Endodermal cell (in vitro differentiated cells): Measurements from ENCODE around the gene RALGAPA2. TPM values are rescaled to one million over a fixed set of nuclear protein-coding genes. Genes with fewer than 3 reads are reported as not detected.

ENCODE experiments used
- DNase-seq: peaks from one replicate; pipeline ENCODE4 v3.0.0-alpha.2; 2017
- H3K27ac ChIP-seq: 2 replicates; pipeline ENCODE4 v1.5.1; 2013; ENCODE audit warnings: mild to moderate bottlenecking, low read depth, low read length, moderate library complexity
- H3K27me3 ChIP-seq: 2 replicates; pipeline ENCODE4 v1.6.1; 2013; ENCODE audit warnings: mild to moderate bottlenecking, low read length, moderate library complexity; ENCODE audit not compliant: insufficient read depth, control insufficient read depth, poor library complexity, severe bottlenecking
- H3K36me3 ChIP-seq: 2 replicates; pipeline ENCODE4 v1.7.0; 2013; ENCODE audit warnings: mild to moderate bottlenecking, low read length, moderate library complexity; ENCODE audit not compliant: control insufficient read depth, insufficient read depth
- H3K4me1 ChIP-seq: one replicate; pipeline ENCODE4 v1.7.0; 2013; ENCODE audit warnings: low read length; ENCODE audit not compliant: control insufficient read depth, insufficient read depth
- H3K4me3 ChIP-seq: 2 replicates; pipeline ENCODE4 v1.5.1; 2013; ENCODE audit warnings: mild to moderate bottlenecking, low read length, moderate library complexity
- H3K9ac ChIP-seq: 2 replicates; pipeline ENCODE4 v1.6.1; 2013; ENCODE audit warnings: mild to moderate bottlenecking, low read length, moderate library complexity; ENCODE audit not compliant: poor library complexity, severe bottlenecking; ENCODE audit errors: extremely low read depth
- H3K9me3 ChIP-seq: 2 replicates; pipeline ENCODE4 v1.6.1; 2013; ENCODE audit warnings: mild to moderate bottlenecking, low read length, moderate library complexity; ENCODE audit not compliant: control insufficient read depth
- H3K27ac Mint-ChIP-seq: 2 replicates; pipeline ENCODE4 v1.8.0; 2020; ENCODE audit warnings: mixed read lengths
- H3K27me3 Mint-ChIP-seq: 2 replicates; pipeline ENCODE4 v1.8.0; 2021; ENCODE audit warnings: mild to moderate bottlenecking, mixed read lengths; ENCODE audit not compliant: insufficient read depth
- H3K36me3 Mint-ChIP-seq: 2 replicates; pipeline ENCODE4 v1.8.0; 2020; ENCODE audit warnings: low read depth, mixed read lengths
- H3K4me1 Mint-ChIP-seq: 2 replicates; pipeline ENCODE4 v1.8.0; 2020; ENCODE audit warnings: mixed read lengths
- H3K4me3 Mint-ChIP-seq: 2 replicates; pipeline ENCODE4 v1.8.0; 2020; ENCODE audit warnings: mild to moderate bottlenecking, moderate library complexity, mixed read lengths
- H3K9me3 Mint-ChIP-seq: 2 replicates; pipeline ENCODE4 v1.8.0; 2020; ENCODE audit warnings: mild to moderate bottlenecking, mixed read lengths
- CTCF ChIP-seq: fragments of 200-600 bp; sonication (generic); conservative IDR thresholded peaks from 2 replicates; pipeline ENCODE4 v1.5.0; 2021; ENCODE audit warnings: antibody characterized with exemption, mild to moderate bottlenecking
- WGBS, 2 experiments: methylation state at CpG; one replicate each; pipeline versions ENCODE4 v1.1.5 to v1.1.7; 2013; ENCODE audit warnings: missing lambda C conversion rate in 2 of 2, mixed read lengths in 1 of 2; ENCODE audit not compliant: insufficient coverage in 1 of 2, insufficient read length in 1 of 2; 5-methylcytosine and 5-hydroxymethylcytosine counted together
- total RNA-seq, 2 donors: library from RNA; stranded (reverse); fragmentation: NEBNext Ultra II Directional in 1 of 2; extraction: Animal tissue kit (Norgen Biotek cat#: 25700) in 1 of 2; gene quantifications; 2 replicates in 1 of 2; 3 replicates in 1 of 2; pipeline ENCODE4 v1.2.1, GENCODE V29; 2021

Gene RALGAPA2
- total RNA-seq, 2 donors from 2014 or later = 19.5 to 24.6 TPM

GRCh38 chr20:20480689-20481088 is 231.8 kb downstream of the RALGAPA2 start:
- 97 to 100% methylated on average over 2 of the region's 2 CpGs for WGBS, 2 experiments
- Histone ChIP-seq H3K27ac (no peak overlapping the region), H3K9me3 (no peaks in the 10 kb centered on the region), H3K4me3 (no peak overlapping the region), H3K36me3 (peaks cover 6% of the 10 kb centered on the region), H3K27me3 (no peaks in the 10 kb centered on the region), H3K4me1 (no peaks in the 10 kb centered on the region), H3K9ac (no peak overlapping the region)
- Mint-ChIP-seq H3K36me3 (no peaks in the 10 kb centered on the region), H3K9me3 (no peaks in the 10 kb centered on the region), H3K27ac (no peak overlapping the region), H3K4me3 (no peak overlapping the region), H3K27me3 (no peaks in the 10 kb centered on the region), H3K4me1 (no peaks in the 10 kb centered on the region)
- no peak for DNase-seq
- no peak for TF ChIP-seq CTCF

GRCh38 chr20:20480126-20480525 is 232.3 kb downstream of the RALGAPA2 start:
- no peak for DNase-seq
- H3K27me3 ChIP-seq = no peaks in the 10 kb centered on the region
- H3K9ac ChIP-seq = no peak overlapping the region
- no peaks in the 10 kb centered on the region for H3K4me1 ChIP-seq
- H3K27me3 Mint-ChIP-seq = no peaks in the 10 kb centered on the region
- H3K36me3 Mint-ChIP-seq = no peaks in the 10 kb centered on the region
- no peaks in the 10 kb centered on the region for H3K4me1 Mint-ChIP-seq
- no peak for TF ChIP-seq CTCF
- H3K4me3 ChIP-seq = no peak overlapping the region
- H3K4me3 Mint-ChIP-seq = no peak overlapping the region
- H3K27ac Mint-ChIP-seq = no peak overlapping the region
- no peaks in the 10 kb centered on the region for H3K9me3 ChIP-seq
- H3K9me3 Mint-ChIP-seq = no peaks in the 10 kb centered on the region
- peaks cover 6% of the 10 kb centered on the region for H3K36me3 ChIP-seq
- WGBS, 2 experiments = 83 to 90% methylated on average over 1 of the region's 1 CpG
- no peak overlapping the region for H3K27ac ChIP-seq

GRCh38 chr20:20477444-20478041 is 234.9 kb downstream of the RALGAPA2 start:
- Mint-ChIP-seq H3K4me3 (no peak overlapping the region), H3K4me1 (no peaks in the 10 kb centered on the region), H3K36me3 (no peaks in the 10 kb centered on the region), H3K27me3 (no peaks in the 10 kb centered on the region), H3K9me3 (no peaks in the 10 kb centered on the region), H3K27ac (no peak overlapping the region)
- peaks cover 6% of the 10 kb centered on the region for H3K36me3 ChIP-seq
- H3K9me3 ChIP-seq = no peaks in the 10 kb centered on the region
- 64 to 80% methylated on average over 5 of the region's 5 CpGs for WGBS, 2 experiments
- no peak overlapping the region for H3K4me3 ChIP-seq
- H3K9ac ChIP-seq = no peak overlapping the region
- peak overlapping the region; percentile 33 for H3K27ac ChIP-seq
- no peak for TF ChIP-seq CTCF
- no peaks in the 10 kb centered on the region for H3K27me3 ChIP-seq
- DNase-seq = no peak
- H3K4me1 ChIP-seq = no peaks in the 10 kb centered on the region
